Endometrial microvascular endothelial cells (primary cell): ENCODE data around the gene TNFAIP3. TPM values are rescaled to one million over a fixed set of nuclear protein-coding genes. Genes with fewer than 3 reads are reported as not detected.
"Not testable (repeated sequence)": the region's sequence is repeated elsewhere in the genome, so short reads cannot be mapped to it uniquely, and the experiment has no call there.

ENCODE experiments used
- in situ Hi-C: cut with HindIII; loops from 2 replicates; pipeline ENCODE4 v1.10.0; 2017; ENCODE audit warnings: low sequenced_read_pairs, low pct_unique_long_range_greater_than_20kb; ENCODE audit errors: inconsistent ontology term
- total RNA-seq: library from RNA; depleted of rRNA; stranded (reverse); fragments of >200 nt; gene quantifications from one replicate; pipeline ENCODE4 v1.2.3, GENCODE V29; 2015; ENCODE audit errors: inconsistent ontology term

The TNFAIP3 gene
- total RNA-seq = 3.7 TPM

DNA sequence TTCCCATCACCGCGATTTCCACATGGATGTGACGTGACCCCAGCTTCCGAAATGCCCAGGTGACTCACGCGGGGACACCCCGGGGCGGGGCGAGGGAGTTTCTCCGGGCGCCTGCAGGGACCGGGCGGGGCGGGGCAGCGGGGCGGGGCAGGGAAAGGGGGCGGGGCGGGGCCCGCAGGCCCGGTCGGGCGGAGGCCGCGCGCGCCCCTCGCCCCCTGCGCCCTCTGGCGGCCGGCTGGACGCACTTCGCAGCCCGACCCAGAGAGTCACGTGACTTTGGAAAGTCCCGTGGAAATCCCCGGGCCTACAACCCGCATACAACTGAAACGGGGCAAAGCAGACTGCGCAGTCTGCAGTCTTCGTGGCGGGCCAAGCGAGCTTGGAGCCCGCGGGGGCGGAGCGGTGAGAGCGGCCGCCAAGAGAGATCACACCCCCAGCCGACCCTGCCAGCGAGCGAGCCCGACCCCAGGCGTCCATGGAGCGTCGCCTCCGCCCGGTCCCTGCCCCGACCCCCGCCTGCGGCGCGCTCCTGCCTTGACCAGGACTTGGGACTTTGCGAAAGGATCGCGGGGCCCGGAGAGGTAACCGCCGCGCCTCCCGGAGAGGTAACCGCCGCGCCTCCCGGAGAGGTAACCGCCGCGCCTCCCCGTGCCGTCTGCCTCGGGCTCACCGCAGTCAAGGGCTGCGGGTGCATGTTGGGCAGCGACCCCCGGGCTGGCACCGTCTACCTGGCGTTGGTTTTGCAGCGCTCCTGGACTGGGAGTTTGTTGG, at the start of gene TNFAIP3:
TSS of gene TNFAIP3 (plus strand) at position 346 of the 771 bp plus-strand sequence. CDS start 3,969 bp downstream, outside the sequence.
- in situ Hi-C loops = no loop called here

DNA sequence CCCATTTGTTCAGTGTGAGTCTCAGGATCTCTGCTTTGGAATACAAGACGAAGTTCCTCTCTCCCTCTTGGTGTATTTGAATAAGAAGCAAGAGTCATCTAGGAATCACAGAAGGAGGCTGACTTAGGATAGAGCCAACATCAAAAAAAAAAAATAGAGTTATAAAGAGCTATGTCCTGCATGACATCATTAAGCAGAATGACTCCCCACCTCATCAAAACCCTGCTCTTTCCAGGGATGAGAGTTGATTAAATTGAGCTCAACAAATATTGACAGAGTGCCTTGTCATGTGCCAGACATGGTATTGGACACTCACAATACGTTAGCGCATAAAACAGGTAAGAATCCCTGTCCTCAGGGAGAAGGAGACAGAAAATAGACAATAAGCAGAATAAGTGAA, 48.6 kb upstream of the TNFAIP3 start:
- in situ Hi-C loops = no loop called here

DNA sequence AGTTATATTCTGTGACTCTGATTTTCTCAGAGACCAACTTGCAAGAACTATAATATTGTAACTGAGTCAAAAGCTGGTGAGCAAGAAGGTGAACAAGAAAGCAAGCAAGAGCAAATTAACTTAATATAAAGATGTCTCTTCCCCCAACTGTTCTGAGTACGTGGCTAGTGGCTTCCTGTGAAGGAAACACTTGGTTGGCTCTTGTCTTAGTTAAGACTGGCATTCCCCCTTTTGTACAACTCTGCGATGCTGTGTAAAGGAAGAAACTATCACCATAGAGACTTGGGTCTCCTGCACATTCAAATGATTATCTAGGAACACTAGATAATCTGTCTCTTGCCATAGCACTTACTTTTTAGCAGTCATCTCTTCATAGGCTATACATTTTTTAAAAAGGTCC, 47.3 kb upstream of the TNFAIP3 start:
- in situ Hi-C loops = no loop called here

DNA sequence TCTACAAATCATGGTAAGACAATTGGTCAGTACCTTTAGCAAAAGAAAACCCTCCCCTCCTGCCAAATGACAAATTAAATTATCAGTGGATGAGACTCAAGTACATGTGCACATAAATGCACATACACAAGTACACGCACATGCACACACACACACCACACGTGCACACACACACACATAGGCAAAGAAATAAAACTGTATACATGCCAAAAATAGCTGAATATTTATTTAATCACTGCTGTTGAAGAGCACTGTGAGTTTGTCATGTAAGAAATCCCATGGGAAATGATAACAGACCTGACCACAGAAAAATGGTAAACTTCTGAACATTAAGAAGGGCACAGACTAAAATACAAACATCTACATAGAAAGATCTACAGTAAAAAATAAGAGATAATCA, 46.6 kb upstream of the TNFAIP3 start:
- in situ Hi-C loops = no loop called here

DNA sequence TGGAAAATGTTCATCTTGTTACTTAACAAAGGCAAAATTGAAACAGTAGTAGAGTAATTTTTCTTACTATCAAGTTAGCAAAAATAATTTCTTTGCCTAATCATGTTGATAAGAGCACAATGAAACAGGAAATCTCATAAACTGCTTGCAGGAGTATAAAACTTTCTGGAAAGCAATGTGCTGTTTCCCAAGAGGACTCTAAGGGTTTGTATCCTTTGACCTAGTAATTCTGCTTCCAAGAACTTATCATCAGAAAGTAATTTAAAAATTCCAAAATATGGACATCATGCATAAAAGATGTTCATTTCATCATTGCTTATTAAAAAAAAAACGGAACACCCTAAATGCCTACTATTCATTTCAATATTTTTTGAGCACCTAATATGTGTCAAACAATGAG, 46.1 kb upstream of the TNFAIP3 start:
- in situ Hi-C loops = no loop called here

DNA sequence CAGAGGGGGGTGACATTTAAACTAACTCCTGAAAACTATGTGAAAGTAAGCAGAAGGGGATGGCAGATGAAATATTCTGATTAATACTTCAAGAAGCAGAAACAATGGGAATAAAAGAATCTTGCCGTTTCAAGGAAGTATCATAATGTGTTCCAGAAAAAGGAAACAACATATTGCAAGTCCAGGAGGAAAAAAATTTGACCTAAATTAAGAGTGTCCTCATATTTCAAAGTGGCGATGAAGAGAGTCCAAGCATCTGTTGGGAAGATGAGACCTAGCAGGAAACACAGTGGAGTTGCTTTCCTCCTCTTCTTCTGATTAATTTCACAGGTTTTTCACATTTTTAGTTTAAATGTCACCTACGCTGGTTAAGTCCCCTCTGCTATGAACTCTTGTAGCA, 45.6 kb upstream of the TNFAIP3 start:
- in situ Hi-C loops = no loop called here

DNA sequence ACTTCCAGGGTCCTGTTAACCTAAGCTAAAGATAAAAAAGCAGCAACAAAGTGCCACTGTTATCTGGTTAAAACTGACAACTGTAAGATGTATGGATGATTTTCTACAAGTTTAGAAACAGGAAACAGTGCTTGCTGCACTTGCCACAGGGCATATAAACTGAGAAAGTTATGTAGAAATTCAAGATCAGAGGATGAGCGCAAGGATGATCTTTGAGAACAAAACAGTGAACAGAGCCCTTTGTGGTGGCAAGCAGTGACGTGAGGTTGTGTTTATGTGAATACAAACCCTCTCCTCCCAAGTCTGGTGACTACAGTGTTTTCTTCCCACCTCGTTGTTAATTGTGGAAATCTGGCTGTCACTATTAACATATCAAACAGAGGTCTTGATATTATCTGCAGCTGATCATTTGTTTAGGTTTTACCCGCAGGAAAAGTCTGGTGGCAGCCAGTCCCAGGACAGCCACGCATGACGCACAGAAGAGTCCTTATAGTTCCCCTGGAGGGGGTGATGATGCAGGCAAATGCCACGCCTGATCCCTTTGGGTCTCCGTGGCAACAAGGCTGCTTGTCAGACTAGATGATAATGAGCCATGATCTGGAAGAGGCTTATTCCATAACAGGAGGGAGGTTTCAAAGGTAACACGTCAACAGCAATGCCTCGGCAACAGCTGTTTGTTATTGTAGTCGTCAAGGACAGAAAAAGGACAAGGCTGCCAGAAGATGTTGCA, 43.1 kb upstream of the TNFAIP3 start:
- in situ Hi-C loops = no loop called here

DNA sequence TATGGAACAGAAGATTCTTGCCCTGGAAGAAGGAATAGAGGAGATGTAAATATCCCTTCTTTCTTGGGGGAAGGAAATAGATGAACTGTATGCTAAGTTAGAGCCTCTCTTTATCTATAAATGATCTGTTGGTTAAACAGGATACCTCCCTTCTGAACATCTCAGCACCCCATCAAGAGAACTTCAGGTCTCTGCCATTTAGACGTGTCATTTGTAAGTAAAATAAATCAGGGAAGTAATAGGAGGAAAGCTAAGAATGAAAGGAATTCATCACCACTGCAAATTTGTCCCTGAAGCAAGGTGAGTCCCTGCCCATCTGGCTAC, 42.5 kb upstream of the TNFAIP3 start:
- in situ Hi-C loops = no loop called here

DNA sequence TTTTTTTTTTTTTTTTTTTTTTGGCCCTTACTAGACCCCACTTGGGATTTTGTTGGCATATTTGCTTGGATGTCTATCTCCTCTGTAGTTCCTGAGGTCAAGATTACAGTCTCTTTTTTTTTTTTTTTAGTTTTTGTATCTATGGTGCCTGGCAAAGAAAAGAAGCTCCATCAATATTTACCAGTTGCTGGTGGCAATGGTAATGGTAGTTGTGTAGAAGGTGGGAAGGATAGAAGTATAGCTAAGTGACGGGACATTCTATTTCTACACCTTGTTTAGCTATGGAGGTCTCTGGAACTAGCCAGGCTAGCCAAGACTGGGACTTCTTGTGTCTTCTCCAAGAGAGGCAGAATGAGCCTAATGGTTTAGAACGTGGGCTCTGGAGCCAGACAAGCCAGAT, 42.2 kb upstream of the TNFAIP3 start:
- in situ Hi-C loops = no loop called here

DNA sequence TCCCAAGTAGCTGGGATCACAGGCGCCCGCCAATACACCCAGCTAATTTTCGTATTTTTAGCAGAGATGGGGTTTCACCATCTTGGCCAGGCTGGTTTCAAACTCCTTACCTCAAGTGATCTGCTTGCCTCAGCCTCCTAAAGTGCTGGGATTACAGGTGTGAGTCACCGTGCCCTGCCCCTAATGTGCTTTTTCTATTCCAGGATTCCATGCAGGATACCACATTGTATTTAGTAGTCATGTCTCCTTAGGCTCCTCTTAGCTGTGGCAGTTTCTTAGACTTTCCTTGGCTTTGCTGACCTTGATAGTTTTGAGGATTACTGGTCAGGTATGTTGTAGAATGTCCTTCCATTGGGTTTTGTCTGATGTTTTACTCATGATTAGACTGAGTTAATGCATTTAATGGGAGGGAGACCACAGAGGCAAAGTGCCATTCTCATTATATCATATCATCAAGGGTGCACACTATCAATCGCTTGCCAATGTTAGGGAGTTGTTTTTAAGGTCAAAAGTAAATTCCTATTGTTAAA, 39.6 kb upstream of the TNFAIP3 start:
- in situ Hi-C loops = no loop called here

DNA sequence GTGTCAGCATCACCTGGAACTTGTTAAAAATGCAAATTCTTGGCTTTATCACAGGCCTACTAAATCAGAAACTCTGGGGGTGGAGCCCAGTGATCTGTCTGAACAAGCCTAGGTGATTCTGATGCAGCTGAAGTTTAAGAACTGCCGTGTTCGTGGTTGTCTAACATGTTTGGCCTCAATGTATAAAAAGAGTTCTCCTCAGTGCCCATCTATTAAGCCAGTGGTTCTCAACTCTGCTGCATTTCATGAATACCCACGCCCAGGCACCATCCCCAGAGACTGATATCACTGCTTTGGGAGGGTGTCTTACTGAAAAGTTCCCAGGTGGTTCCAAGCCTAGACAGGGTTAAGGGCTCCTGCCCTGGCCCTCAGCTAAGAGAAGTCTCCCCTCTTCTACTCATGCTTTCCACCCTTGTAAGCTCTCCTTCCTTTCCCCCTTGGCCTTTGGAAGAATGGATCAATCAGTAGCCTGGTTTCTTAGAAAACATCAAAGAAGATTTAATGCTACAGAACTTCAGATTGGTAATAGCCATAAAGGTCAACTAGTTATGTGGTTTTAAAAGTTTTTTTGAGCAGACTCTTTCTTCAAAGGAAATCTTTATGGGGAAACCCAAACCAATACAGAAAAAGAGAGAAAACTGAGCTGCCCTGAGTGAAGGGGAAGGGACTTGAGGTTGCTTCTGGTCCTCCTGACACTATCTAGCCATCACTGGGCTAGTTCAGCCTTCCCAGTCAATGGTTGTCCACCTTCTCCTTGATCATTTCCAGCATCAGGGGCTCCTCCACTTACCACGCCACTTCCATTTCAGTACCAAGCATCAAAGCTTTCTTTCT, 38.9 kb upstream of the TNFAIP3 start:
- in situ Hi-C loops = no loop called here

DNA sequence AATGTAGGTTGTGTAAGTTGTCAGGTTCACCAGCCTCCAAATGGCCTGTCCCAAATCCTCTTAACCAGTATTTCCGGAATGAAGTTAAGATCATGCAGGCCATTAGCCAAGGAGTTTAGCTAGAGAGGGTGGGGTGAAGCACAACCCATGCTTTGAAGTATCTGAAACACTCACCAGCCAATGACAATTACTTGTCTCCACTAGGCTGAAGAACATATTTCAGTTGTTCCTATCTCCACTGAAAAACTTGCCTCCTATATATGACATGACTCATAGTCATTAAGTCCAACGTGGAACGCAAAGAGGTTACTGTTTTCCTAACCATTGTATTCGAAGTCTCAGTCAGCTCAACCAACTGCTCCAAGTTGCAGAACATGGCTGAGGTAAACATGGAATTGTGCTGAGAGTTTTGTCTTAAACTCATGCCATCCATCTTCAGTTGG, 37.4 kb upstream of the TNFAIP3 start:
- in situ Hi-C loops = no loop called here

DNA sequence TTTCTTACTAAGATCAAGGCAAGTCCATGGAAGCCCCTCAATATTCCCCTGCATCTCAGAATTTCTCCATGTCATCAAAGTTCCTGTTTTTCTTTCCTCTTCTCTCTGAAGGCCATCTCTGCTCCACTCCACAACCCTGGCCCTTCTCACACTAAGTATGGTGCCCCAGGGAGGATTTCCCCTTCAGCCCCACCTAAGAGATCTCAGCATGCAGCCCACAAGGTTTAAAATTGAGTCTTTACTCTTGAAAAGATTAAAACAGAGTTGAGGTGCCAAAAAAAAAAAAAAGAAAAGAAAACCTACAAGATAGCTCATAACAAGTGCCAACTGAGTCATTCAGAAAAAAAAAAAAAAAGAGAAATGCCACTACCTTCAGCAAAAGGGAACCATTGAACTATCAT, 36.5 kb upstream of the TNFAIP3 start:
- in situ Hi-C loops = no loop called here

DNA sequence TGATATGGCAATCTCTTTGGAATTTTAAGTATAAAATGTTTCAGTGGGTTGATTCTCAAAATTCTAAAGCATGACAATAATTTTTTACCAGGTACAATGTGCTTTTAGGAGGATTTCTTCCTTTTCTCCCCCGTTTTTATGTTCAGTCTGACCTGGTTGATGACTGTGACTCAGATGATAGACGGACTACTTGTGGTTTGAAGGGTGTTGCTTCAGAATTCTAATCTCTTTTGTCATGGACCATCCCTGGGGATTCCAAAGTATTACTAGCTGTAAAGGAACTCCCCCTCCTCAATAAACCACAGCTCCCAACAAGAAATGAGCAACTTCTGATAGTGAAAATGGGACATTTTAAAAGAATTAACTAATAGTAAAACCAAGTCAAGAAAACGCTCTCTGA, 34.9 kb upstream of the TNFAIP3 start:
- in situ Hi-C loops = no loop called here

DNA sequence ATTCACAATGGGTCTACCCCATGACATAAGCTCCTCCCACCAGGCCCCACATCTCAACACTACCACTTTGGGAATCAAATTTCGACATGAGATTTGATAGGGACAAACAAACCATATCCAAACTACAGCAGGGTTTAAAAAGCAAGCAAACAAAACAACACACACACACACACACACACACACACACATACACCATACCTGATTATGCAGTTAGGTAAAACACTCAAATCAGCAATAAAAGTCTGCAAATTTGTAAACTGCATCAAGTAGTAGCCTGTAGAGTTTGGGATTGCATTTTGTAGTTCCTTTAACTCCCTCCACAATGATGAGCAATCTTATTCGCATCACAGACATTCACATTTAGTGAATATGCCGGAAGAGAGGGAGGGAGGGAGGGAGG, 32.6 kb upstream of the TNFAIP3 start:
- in situ Hi-C loops = no loop called here

DNA sequence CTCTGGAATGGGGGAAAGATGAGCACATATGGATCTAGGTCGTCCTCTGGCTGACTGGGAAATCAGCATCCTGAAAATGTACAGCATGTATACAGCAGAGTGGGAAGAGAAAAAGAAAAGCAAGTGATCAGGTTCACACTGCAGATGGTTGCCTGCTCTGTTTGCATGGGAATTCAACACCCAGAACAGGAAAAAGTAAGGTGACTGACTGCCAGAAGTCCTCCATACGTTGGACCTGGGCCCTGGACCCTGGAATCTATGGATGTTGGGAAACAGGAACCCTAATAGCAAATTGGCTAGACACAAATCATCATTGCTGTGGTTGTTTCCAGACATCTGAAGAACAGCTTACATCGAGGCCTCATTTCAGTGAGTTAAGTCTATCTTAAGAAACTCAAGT, 30.3 kb upstream of the TNFAIP3 start:
- in situ Hi-C loops = no loop called here

DNA sequence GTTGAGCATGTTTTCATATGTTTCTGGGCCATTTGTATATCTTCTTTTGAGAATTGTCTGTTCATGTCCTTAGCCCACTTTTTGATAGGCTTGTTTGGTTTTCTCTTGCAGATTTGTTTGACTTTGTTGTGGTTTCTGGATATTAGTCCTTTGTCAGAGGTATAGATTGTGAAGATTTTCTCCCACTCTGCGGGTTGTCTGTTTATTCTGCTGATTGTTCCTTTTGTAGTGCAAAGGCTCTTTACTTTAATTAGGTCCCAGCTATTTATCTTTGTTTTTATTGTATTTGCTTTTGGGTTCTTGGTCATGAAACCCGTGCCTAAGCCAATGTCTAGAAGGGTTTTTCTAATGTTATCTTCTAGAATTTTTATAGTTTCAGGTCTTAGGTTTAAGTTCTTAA, 29.0 kb upstream of the TNFAIP3 start:
- in situ Hi-C loops = not testable (repeated sequence)

DNA sequence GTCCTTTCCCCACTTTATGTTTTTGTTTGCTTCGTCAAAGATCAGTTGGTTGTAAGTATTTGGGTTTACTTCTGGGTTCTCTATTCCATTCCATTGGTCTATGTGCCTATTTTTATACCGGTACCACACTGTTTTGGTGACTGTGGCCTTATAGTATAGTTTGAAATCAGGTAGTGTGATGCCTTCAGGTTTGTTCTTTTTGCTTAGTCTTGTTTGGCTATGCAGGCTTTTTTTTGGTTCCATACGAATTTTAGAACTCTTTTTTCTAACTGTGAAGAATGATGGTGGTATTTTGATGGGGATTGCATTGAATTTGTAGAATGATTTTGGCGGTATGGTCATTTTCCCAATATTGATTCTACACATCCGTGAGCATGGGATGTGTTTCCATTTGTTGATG, 28.5 kb upstream of the TNFAIP3 start:
- in situ Hi-C loops = not testable (repeated sequence)

DNA sequence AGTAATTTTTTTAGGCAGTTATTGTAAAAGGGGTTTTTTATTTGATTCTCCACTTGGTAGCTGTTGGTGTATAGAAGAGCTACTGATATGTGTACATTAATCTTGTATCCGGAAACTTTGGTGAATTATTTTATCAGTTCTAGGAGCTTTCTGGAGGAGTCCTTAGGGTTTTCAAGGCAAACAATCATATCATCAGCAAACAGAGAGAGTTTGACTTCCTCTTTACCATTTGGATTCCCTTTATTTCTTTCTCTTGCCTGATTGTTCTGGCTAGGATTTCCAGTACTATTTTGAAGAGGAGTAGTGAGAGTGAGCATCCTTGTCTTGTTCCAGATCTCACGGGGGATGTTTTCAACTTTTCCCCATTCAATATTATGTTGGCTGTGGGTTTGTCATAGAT, 28.0 kb upstream of the TNFAIP3 start:
- in situ Hi-C loops = no loop called here
